ENCODE results near the gene TMCC3.
A peak's percentile ranks its signal among the peaks of the same experiment; 100 is the strongest.
"Not testable (repeated sequence)": the region's sequence is repeated elsewhere in the genome, so short reads cannot be mapped to it uniquely, and the experiment has no call there.

TMCC3 gene

DNA sequence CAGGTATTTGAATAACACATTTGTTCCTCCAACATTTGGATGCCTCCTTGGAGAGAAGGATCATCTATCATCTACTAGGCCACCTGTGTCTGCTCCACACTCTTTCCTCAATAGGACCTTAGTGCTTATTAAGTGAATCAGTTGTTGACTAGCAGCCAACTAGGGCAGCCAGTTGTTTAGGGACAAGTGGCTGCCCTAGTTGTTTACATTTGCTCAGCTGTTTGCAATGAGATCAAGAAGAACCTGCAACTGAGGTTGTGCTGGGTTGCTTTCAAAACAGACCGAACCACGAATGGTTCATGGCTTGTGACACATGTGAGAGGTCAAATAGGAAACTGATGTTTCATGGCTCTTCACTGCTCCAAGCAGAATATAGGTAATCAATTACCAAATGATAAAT is 53.8 kb downstream of the TMCC3 start:
- DNase-seq: no peak

DNA sequence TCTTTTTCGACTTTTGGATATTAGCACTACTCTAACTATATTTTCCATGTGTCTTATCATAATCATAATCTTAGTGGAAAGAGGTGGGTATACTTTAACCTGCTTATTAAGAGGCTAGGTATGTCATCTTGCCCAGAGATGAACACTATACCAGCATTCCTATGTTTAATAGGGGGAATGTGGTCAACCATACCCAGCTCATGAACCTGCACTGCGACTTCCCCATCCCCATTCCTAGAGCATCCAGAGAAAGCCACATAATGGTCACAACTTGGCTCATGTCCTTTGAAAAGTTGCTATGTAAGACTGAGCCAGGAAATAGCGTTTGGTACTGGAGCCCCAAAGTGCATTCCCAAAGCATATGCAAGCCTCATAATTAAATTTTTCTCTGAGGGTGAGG is 55.2 kb downstream of the TMCC3 start:
- DNase-seq: no peak

DNA sequence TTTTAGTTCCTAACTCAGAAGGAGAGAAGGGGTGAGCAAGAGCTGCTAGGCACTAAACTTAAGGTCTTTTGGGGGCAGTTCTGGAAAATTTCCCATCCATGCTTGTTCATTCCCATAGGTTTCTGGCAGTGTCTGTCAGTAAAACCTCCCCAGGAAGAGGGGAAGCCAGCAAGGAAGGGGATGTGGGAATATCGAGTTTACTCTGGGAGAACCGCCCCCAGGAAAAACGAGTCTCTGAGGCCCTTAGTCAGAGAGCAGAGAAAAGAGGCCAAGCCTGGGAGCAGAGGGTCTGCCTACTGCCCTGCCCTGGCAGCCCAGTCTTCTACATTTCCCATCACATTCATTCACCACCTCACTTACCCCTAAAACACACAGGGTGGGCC is 55.9 kb downstream of the TMCC3 start:
- DNase-seq: no peak

DNA sequence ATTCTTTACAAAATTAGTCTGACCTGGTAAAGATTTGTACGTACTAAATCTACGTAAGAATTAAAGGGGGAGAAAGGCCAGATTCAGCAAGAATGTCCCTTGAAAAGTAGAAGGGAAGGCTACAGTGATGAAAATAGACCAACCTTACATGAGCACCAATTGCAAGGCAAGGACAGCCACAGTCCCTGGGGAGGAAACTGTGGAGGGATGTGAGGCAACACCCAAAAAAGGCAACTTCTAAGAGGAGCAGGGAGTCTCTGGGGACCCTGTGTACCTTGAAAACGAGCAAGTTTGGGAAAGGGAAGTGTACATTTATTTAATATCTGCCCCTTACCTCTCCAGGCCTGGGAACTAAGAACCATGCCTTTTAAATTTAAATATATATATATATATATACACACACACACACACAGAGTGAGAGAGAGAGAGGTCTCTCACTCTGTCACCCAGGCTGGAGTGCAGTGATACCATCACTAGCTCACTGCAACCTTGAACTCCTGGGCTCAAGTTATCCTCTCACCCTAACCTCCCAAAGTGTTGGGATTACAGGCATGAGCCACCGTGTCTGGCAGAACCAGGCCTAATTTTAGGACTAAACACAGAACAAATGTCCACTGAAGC is 56.4 kb downstream of the TMCC3 start:
- no peak for DNase-seq

DNA sequence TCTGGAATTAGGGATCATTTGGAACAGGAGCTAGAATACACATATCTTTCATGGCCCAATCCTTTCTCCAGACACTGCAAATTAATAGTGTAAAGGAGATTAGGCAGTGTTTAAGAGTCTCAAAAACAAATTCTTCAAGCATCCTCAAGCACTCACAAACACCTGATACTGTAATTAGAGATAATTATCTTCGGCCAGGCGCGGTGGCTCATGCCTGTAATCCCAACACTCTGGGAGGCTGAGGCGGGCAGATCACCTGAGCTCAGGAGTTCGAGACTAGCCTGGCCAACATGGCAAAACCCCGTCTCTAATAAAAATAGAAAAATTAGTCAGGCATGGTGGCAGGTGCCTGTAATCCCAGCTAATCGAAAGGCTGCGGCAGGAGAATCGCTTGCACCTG is 57.6 kb downstream of the TMCC3 start:
- not testable (repeated sequence) for DNase-seq

DNA sequence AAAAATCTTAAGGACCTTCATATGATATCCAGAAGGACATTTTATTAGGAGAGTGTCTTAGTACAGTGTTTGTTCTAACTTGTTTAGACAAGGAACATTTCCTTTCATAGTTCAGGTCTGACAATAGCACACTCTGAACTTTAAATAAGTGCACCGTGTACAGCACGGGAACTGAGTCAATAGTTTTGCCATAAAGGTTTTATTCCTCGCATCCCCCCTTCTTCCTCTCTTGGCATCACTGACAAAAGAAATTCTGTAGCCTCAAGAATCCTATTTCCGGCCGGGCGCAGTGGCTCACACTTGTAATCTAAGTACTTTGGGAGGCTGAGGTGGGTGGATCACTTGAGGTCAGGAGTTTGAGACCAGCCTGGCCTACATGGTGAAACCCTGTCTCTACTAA is 58.3 kb downstream of the TMCC3 start:
- DNase-seq: no peak

DNA sequence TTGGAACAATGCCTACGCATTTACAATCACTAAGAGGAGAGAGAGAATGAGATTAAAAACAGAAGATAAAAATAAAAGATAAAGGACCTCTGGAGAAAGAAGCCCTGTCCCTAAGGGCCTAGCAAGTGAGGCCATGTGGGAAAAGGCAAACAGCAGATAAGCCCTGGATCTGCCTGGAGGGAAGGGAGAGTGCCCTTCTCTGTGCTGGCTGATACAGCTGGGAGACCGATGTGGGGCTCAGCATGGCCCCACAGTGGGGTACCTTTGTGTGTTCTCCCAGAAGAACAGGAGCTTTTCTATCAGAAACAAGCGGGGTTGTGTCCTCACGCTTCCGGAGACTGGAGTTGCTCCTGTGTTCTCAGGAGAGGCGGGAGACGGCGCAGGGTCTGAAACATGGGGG is 59.9 kb downstream of the TMCC3 start:
- no peak for DNase-seq

DNA sequence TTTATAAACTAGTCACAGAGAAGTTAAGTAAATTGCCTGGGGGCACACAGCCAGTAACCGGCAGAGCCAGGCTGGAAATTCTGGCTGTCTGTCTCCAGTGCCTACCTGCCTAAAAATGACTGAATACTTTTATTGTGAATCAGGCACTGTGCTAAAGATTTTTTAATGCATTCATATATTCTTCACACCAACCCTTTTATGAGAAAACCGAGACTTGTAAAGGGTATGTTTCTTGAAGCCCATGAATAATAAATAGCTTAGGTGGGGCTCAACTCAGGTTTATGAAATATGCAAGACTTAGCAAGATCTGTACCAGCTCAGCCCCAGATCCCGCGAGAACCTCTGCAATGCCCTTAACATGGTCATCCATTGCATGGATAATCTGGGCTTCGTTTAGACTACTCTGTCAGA is 60.8 kb downstream of the TMCC3 start:
- DNase-seq: no peak

DNA sequence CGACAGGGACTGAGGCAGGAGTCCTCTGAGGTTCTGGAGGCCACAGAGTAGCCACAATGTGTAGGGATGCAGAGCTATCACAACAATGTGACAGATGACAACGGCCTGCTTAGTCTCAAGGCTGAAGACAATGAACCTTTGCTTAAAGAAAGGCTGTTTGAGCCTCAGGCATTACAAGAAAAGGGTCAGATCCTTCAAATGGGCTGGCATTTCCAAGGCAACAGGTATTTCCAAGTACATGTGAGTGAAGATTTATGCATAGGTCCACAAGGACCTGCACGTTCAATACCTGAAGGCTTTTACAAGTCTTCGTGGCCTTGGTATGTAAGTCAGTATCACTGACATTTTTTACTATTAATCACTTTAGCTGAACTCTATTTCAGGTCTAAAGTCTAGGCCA is 62.0 kb downstream of the TMCC3 start:
- DNase-seq: no peak

DNA sequence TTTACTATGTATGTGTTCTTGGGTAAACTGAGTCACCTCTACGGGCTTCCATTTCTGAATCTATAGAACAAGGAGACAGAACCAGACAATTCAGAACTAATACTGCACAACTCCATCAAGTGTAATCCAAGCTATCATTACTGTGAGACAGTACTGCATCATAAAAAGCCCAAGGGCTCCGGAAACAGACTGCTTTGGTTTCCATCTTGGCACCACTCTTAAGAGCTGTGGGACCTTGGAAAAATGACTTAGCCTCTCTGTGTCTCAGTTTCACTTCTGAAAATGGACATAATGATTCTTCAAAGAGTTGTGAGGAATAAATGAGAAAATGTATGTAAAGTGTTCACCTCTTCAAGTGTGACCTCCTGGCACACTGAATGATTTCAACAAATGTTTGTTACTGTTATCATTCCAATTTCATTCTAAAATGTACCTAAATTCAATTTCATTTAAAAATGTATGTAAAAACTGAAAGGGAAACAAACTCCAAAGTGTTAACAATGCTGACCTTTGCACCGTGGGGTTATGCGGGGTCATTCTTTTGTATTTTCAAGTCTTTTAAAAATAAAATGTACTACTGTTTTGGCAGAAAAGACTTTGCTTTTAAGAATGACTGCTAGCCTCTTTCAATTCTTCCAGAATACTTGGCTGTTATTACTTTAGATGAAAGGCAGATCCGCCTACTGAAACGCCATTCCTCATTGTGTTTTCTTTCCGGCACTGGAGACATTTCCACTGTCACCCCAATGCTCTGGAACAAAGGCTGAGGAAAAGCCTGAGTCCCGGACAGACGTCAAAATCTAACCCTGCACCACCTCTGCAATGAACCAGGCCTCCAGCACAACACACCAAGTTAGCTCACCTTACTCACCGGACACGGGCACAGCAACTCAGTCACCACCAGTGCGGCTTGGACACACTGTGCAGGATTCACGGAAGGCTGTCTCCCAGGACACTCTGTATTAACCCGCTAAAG is 62.8 kb downstream of the TMCC3 start:
- no peak for DNase-seq

DNA sequence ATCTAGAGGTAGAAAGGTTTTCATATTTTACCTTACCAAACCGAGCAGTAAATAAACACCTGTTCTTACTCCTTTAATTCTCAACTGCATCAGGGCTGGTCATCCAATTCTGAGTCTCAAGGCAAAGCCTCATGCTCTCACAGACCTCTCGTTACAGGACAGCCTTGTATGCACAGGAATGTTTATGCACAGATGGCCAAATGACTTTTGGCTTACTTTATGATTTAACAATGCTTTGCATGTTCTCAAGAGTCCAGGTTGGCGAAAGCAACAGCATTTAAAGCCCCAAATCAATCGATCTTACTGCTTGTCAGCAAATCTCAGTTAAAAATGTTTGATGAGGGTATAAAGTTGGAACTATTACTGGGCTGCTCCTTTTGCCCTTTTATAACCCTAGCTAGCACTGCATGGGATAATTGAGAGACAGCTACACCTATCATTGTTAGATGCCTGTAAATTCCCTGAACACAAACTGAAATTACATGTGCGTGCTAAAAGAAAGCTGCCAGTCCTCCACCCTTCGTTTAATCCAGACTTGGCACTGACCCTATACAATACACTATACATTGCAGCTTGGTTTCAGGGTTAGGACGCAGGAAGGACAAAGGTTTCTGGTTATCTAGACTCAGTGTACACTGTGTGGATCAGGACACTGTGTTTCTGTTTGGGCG is 63.6 kb downstream of the TMCC3 start:
- DNase-seq: no peak

DNA sequence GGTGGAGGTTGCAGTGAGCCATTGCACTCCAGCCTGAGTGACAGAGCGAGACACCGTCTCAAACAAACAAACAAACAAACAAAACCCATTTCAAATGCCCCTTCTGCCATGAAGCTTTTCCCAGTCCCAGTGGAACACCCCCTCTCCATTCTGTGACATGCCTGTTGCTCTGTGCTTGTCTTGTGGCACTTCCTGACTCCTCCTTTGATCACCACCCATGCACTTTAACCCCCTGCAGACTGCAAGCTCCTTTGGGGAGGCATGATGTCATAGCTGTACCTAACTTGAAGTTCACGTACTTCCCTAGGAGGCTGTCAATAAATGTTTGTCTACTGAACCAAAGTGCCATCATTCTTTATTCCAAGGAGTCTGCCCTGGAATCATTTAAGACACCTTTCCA is 64.7 kb downstream of the TMCC3 start:
- DNase-seq: no peak

DNA sequence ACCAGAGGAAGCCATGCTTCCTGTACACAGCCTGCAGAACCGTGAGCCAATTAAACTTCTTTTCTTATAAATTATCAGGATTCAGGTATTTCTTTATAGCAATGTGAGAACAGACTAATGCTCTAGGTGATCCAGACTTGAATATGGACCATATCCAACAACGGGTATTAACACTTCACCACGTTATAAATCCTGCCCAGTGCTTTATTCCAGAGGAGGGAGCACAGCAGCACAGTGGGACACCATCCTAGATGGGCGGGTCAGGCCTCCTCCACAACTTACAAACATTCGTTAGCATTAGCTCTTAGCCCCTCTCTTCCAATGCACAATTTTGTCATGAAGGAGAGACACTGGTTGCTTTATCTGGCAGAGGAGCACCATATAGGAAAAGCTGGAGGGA is 66.0 kb downstream of the TMCC3 start:
- no peak for DNase-seq

DNA sequence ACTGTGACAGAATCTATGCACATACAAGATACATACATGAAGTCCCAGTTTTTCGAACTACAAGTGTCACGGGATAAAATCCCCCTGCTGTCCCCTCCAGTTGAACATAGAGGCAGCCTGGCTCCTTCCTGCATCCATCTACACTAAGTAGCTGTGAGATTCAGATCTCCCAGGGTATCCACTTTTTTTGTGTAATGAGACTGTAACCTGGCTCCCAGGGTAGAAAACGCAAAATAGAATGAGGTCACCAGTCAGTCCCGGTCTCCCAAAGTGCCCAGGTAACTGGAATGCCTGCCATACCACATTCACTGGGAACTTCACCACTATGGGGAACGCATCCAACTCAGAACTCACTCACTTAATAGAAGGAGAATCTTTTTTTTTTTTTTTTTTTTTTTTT is 67.8 kb downstream of the TMCC3 start:
- no peak for DNase-seq

DNA sequence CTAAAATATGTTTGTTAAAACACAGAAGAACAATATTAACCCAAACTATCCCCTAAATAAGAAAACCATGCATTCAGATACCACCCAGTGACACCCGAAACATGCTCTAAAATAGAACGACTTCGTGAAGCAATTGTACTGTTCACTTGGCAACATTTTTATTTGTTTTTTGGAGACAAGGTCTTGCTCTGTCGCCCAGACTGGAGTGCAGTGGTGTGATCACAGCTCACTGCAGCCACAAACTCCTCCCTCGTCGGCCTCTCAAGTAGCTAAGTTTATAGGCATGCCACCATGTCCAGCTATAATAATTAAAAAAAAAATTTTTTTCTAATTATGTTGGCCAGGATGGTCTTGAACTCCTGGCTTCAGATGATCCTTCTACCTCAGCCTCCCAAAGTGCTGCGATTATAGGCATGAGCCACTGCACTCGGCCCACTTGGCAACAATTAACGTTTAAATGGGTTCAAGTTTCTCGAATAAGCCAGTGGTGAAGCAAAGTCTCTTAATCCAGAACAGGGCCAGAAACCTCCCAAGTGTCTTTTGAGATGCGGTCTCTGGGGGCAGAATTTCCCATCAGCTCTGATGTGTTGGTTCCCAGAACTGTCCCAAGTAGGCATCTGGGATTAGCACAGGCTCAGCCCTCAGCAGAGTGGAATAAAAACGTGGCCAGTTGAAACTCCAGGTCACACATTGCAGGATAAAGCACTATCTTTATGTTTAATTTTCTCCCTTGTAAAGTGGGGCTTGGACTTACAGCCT is 74.5 kb downstream of the TMCC3 start:
- DNase-seq: no peak

DNA sequence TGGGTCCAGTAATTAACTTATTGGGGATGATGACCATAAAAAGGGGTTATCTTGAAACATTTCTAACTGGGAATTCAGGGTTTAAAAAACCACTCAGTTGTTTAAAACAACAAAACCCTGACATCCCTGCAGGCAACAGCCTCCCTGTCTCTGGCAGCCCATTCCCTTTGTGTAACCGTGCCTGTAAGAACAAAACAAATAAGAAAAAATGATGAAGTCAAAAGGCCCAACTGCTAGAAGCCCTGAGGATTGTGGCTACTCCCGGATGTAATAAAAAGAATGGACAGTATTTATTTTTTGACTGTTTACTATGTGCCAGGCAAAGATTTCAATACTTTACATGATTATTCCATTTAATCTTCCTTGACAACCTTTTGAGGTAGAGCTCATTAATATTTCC is 75.3 kb downstream of the TMCC3 start:
- no peak for DNase-seq

DNA sequence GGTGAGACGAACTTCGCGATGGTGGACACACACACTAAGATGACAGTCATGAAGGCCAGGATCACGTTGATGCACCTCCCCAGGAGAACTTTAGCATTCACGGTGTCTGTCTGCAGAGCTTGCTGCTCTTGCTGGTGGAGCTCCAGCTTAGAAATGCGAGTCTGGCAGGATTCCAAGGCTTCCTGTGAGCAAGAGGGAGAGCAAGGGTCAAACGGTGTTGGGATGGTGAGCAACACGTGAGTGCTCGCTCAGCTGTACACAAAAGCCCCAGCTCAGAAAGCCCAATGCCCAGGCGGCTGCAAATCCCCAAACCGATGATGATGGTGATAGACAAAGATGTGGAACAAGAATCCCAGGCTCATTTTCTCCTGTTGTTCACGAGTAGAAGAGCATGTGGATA is 78.8 kb downstream of the TMCC3 start:
- no peak for DNase-seq

DNA sequence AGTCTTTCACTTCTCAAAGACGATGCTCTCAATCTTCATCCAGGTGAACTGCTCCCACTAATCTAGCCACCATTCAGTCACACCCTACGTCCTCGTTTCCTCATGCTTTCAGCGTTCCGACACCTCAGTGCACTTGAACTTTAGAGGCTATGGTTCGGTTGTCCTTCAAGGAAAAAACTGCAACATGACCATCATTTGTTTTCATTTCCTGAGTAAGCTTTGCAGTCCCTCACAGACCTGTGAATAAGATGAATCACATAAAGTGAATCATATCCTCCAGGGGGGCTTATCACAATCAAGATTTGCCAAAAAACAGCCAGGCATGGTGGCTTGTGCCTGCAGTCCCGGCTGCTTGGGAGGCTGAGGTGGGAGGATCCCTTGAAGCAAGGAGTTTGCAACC is 80.2 kb downstream of the TMCC3 start:
- DNase-seq: no peak

DNA sequence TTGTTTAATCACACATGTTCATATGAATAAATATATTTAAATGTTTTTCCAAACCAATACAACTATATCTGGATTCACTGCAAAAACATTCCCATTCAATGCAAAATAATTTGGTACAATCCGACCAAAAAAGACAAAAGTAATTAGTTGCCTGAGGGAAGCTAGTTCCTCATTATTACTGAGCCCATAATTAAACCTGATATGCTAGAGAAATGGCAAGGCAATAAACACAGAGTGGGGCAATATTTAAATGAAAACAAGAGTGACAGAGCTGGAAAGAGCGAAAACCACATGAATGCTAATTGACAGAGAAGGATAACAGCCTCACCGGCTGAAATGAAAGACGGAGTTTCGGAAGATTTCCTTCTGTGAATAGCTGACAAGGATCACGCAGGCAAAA is 82.6 kb downstream of the TMCC3 start:
- no peak for DNase-seq

DNA sequence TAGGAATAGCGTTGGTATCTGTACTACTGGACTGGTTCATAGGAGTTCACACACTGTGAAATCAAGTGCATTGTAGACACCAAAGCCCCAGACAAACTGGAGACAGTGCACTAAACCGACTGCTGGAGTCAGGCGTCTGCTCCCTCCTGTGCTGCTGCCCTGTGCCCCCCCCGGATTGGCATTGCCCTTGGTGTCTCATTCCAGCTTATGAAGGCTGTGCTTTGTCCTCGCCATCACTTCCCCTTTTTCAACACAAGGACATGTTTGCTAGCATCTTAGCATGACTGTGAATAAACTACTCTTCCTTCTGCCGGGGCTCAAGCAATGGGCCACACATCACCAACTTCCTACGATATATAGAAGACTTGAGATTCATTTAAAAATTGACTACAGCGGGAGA is 84.0 kb downstream of the TMCC3 start:
- DNase-seq: peak; percentile 85

DNA sequence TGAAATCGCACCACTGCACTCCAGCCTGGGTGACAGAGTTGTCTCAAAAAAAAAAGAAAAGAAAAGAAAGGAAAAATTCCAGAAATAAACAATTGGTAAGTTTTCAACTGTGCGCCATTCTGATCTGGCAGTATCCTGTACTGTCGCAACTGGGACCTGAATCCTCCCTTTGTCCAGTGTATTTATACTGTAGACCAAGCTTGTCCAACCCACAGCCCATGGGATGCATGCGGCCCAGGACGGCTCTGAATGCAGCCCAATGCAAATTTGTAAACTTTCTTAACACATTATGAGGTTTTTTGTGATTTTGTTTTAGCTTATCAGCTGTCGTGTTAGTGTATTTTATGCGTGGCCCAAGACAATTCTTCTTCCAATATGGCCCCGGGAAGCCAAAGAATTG is 84.7 kb downstream of the TMCC3 start:
- DNase-seq: no peak

DNA sequence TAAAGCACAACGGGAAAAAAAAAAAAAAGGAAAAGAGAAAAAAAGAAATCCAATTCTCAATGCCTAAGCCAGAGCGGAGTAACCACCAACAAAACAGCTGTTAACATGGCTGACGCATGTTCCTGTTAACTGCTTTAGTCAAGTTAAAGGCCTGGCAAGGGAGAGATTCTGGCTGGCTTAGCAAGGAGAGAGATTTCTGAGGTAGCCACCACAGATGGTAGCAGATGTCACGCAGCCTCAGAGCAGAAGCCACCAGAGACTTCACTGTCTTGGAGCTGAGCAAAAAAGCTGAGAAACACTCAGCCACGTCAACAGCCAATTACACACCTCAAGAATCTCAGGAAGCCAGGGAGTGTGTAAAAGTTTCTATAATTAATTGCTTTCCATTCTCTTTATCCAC is 87.1 kb downstream of the TMCC3 start:
- DNase-seq: no peak

DNA sequence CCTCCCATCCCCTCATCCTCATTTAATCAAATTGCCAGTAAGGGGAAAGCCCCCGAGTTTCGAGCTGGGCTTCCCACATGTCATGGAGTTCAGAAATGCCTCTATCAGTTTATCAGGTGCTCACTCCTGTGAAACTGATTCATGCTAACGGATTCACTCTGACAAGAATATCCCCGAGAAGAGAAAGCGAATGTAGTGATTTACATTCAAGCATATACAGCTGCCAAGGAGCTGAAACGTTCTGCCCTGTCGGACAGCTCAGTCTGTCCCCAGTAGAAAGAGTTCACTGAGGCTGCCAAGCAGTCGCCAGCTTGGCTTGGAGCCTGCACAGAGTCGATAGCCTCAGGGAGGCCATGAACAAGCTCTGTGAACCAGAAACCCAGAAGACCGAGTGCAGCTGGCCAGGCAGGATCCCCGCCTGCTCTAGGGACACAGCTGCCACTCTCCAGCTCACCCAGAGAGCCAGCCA is 88.4 kb downstream of the TMCC3 start:
- peak; percentile 91 for DNase-seq
